ENCODE data around the gene TULP1. TPM values are rescaled to one million over a fixed set of nuclear protein-coding genes. Genes with fewer than 3 reads are reported as not detected.

TULP1 gene
- total RNA-seq, 1 donor from 2014 or later: 0.05 TPM

- peak; percentile 65 for DNase-seq (ENCODE audit: low read depth)
Measured at GRCh38 chr6:35497571-35498421, 14.9 kb downstream of the TULP1 start.

GRCh38 chr6:35496841-35497570, 15.7 kb downstream of the TULP1 start, which contains the start of gene TEAD3:
Gene TEAD3 (minus strand): TSS chr6:35497079.
- peak; percentile 87 for DNase-seq (ENCODE audit: low read depth)

GRCh38 chr6:35496036-35496840, 16.5 kb downstream of the TULP1 start:
- DNase-seq (ENCODE audit: low read depth): peak; percentile 52

GRCh38 chr6:35495258-35496035, 17.2 kb downstream of the TULP1 start:
- no peak for DNase-seq (ENCODE audit: low read depth)

GRCh38 chr6:35494161-35494563, 18.5 kb downstream of the TULP1 start:
- DNase-seq (ENCODE audit: low read depth): no peak

GRCh38 chr6:35493307-35493983, 19.3 kb downstream of the TULP1 start:
- DNase-seq (ENCODE audit: low read depth): no peak

GRCh38 chr6:35492974-35493284, 19.8 kb downstream of the TULP1 start:
- no peak for DNase-seq (ENCODE audit: low read depth)

- DNase-seq (ENCODE audit: low read depth): peak; percentile 37
Measured at GRCh38 chr6:35492258-35492973, 20.3 kb downstream of the TULP1 start.

GRCh38 chr6:35491558-35492257, 21.0 kb downstream of the TULP1 start:
- DNase-seq (ENCODE audit: low read depth): no peak

GRCh38 chr6:35490821-35491557, 21.7 kb downstream of the TULP1 start:
- DNase-seq (ENCODE audit: low read depth): no peak

- DNase-seq (ENCODE audit: low read depth): peak; percentile 94
Measured at GRCh38 chr6:35489995-35490791, 22.5 kb downstream of the TULP1 start.

- no peak for DNase-seq (ENCODE audit: low read depth)
Measured at GRCh38 chr6:35489066-35489465, 23.6 kb downstream of the TULP1 start.

GRCh38 chr6:35488517-35488862, 24.2 kb downstream of the TULP1 start:
- peak; percentile 37 for DNase-seq (ENCODE audit: low read depth)

GRCh38 chr6:35487658-35488516, 24.8 kb downstream of the TULP1 start:
- peak; percentile 56 for DNase-seq (ENCODE audit: low read depth)

GRCh38 chr6:35486005-35486925, 26.4 kb downstream of the TULP1 start:
- DNase-seq (ENCODE audit: low read depth): no peak
